GM23338 (cell line): ENCODE data around the gene TCERG1L. TPM values are rescaled to one million over a fixed set of nuclear protein-coding genes. Genes with fewer than 3 reads are reported as not detected.

Experiments
- EZH2phosphoT487 ChIP-seq: fragments of 200-600 bp; sonication (generic); IDR thresholded peaks from one replicate; pipeline ENCODE4 v1.8.1; 2018; ENCODE audit warnings: antibody characterized with exemption; ENCODE audit not compliant: unreplicated experiment
- POLR2AphosphoS5 ChIP-seq: IDR thresholded peaks from 2 replicates; pipeline ENCODE4 v1.6.1; 2016; ENCODE audit warnings: antibody characterized with exemption, low read depth
- REST ChIP-seq: IDR thresholded peaks from one replicate; pipeline ENCODE4 v1.6.1; 2018; ENCODE audit warnings: antibody characterized with exemption; ENCODE audit not compliant: unreplicated experiment
- STAT1 ChIP-seq: IDR thresholded peaks from one replicate; pipeline ENCODE4 v1.6.1; 2016; ENCODE audit warnings: antibody characterized with exemption; ENCODE audit not compliant: unreplicated experiment
- ZNF114 ChIP-seq: fragments of 250-450 bp; sonication (Bioruptor Pico); IDR thresholded peaks from 2 replicates; pipeline ENCODE4 v1.5.0; 2020; ENCODE audit warnings: mild to moderate bottlenecking, moderate library complexity
- ZNF331 ChIP-seq: fragments of 250-450 bp; sonication (Bioruptor Pico); IDR thresholded peaks from 2 replicates; pipeline ENCODE4 v1.5.0; 2020; ENCODE audit warnings: low read depth, mild to moderate bottlenecking, moderate library complexity
- ZNF462 ChIP-seq: fragments of 250-450 bp; sonication (Bioruptor Pico); IDR thresholded peaks from 2 replicates; pipeline ENCODE4 v1.5.0; 2020; ENCODE audit warnings: mild to moderate bottlenecking, moderate library complexity
- polyA plus RNA-seq: library from polyadenylated mRNA; unstranded; fragments of >200 nt; fragmentation: Nextera tagmentation; extraction: Ambion mirVana; gene quantifications from 2 replicates; pipeline ENCODE4 v1.2.1, GENCODE V29; 2016
- total RNA-seq: library from RNA; depleted of rRNA; stranded (reverse); fragments of >200 nt; shearing (Covaris generic); gene quantifications from 2 replicates; pipeline ENCODE4 v1.2.3, GENCODE V29; 2014

Gene TCERG1L
- total and polyA plus RNA-seq, 2 experiments from 2014 or later, result 3.9 to 5.5 TPM

- TF ChIP-seq ZNF462 (CRISPR knock-in tag), result no peak
- TF ChIP-seq ZNF331 (CRISPR knock-in tag), result no peak
- TF ChIP-seq EZH2phosphoT487, result no peak
- TF ChIP-seq REST, result no peak
- no peak for TF ChIP-seq POLR2AphosphoS5
- no peak for TF ChIP-seq ZNF114 (CRISPR knock-in tag)
- TF ChIP-seq STAT1, result no peak
Observed at GRCh38 chr10:131231323-131231964, 80.1 kb downstream of the TCERG1L start (continued).
